Measurements from ENCODE around the gene PTPRO.

Gene PTPRO

DNA sequence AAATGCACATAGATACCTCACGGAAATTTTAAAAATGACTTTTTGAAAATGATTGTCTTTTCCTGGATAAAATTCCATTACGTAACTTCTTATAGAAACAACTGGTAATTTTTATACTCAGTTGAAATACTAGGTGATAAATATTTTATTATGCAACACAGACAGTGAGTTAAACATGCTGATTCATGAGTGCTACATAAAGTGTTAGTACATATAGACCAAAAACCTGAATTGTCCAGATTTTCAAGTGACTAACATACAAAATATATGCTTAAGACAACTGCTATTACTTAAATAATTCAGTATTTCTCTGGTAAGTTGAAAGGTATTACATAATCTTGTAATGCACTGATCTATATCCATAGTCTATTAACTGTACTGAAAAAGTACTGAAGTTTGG, 11.9 kb downstream of the PTPRO start:
- Histone ChIP-seq H3K4me3 (ENCODE audit: insufficient read depth, low read length, poor library complexity, severe bottlenecking) (no peak overlapping the region), H4K20me1 (ENCODE audit: low read depth, low read length) (no peaks in the 10 kb centered on the region), H3K36me3 (ENCODE audit: low read length) (no peaks in the 10 kb centered on the region), H2AFZ (ENCODE audit: low read depth, low read length, severe bottlenecking) (no peak overlapping the region), H3K9me3 (ENCODE audit: insufficient read depth, low read length) (no peaks in the 10 kb centered on the region), H3K9ac (ENCODE audit: low read length) (no peak overlapping the region), H3F3A (ENCODE audit: insufficient read depth) (no peaks in the 10 kb centered on the region), H3K79me2 (ENCODE audit: insufficient read depth, low read length) (no peaks in the 10 kb centered on the region), H3K9me2 (replicated peaks; ENCODE audit: insufficient read depth, low read length) (no peaks in the 10 kb centered on the region), H3K4me2 (ENCODE audit: low read depth, low read length, poor library complexity, severe bottlenecking) (no peak overlapping the region), H3K27ac (ENCODE audit: low read depth, low read length) (no peak overlapping the region), H3K27me3 (ENCODE audit: low read length) (no peaks in the 10 kb centered on the region)
- TF ChIP-seq, protein P1, sequence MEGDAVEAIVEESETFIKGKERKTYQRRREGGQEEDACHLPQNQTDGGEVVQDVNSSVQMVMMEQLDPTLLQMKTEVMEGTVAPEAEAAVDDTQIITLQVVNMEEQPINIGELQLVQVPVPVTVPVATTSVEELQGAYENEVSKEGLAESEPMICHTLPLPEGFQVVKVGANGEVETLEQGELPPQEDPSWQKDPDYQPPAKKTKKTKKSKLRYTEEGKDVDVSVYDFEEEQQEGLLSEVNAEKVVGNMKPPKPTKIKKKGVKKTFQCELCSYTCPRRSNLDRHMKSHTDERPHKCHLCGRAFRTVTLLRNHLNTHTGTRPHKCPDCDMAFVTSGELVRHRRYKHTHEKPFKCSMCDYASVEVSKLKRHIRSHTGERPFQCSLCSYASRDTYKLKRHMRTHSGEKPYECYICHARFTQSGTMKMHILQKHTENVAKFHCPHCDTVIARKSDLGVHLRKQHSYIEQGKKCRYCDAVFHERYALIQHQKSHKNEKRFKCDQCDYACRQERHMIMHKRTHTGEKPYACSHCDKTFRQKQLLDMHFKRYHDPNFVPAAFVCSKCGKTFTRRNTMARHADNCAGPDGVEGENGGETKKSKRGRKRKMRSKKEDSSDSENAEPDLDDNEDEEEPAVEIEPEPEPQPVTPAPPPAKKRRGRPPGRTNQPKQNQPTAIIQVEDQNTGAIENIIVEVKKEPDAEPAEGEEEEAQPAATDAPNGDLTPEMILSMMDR (IDR thresholded peaks at IDR 0.05; ENCODE audit: insufficient read depth, low read length, poor library complexity, severe bottlenecking): no peak
- no peak for TF ChIP-seq EZH2phosphoT487 (conservative IDR thresholded peaks at IDR 0.05; ENCODE audit: low read length)

DNA sequence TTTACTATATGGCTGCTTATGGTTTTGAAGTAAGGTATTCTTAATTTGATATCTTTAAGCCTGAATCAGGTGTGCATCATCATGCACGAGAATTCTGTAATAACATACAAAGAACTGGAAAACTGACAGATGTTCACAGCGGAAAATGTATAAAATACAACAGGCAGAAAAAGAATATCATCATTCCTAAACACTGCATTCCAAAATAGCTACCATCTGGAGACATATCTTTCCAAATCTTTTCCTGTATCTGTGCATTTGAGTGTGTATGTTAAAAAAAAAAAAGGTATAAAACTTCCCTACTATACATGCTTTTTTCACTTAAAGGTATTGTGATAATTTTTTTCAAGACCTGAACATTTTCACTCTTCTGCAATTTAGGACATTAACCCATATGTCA, 13.7 kb downstream of the PTPRO start:
- Histone ChIP-seq H4K20me1 (ENCODE audit: low read depth, low read length) (no peaks in the 10 kb centered on the region), H3K79me2 (ENCODE audit: insufficient read depth, low read length) (no peaks in the 10 kb centered on the region), H3K36me3 (ENCODE audit: low read length) (no peaks in the 10 kb centered on the region), H3K27me3 (ENCODE audit: low read length) (no peaks in the 10 kb centered on the region), H3K9me3 (ENCODE audit: insufficient read depth, low read length) (no peaks in the 10 kb centered on the region), H3K9ac (ENCODE audit: low read length) (no peak overlapping the region), H3F3A (ENCODE audit: insufficient read depth) (no peaks in the 10 kb centered on the region), H3K27ac (ENCODE audit: low read depth, low read length) (no peak overlapping the region), H3K4me2 (ENCODE audit: low read depth, low read length, poor library complexity, severe bottlenecking) (no peak overlapping the region), H2AFZ (ENCODE audit: low read depth, low read length, severe bottlenecking) (no peak overlapping the region), H3K4me3 (ENCODE audit: insufficient read depth, low read length, poor library complexity, severe bottlenecking) (no peak overlapping the region), H3K9me2 (replicated peaks; ENCODE audit: insufficient read depth, low read length) (no peaks in the 10 kb centered on the region)
- no peak for TF ChIP-seq EZH2phosphoT487 (conservative IDR thresholded peaks at IDR 0.05; ENCODE audit: low read length)
- TF ChIP-seq, protein P1 (IDR thresholded peaks at IDR 0.05; ENCODE audit: insufficient read depth, low read length, poor library complexity, severe bottlenecking): no peak

DNA sequence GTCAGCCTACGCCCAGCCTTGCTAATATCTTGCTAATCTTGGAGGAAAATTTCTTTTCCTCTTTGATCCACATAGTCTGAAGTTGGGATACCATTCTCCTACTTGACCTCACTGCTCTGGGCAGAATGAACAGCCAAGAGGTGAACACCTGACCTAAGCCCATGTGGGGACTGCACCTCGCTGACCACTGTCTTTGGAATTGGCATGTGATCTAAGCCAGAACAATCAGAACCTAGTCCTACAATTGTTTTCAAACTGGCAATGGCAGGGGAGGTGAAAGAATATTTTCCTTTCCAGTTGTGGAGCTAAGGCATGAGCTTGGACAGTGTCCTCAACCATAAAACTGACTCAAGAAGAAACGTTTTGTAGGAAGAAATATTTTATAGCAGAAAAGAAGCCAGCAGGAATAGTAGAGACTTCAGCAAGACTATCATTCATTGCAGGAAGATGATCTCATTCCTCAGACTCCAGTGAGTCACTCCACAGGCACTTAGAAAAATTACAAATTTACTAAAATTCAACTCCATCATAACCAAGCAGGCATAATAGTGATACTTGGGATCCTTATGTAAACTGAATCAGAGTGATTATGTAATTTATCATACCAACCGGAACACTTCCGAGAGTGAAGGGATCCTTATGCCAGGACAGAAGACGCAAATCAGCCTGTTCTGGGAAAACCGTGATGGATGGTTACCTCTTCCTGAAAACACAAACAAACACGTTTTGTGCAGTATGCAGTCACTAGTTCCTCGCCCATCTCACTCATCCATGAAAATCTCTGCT, 14.7 kb downstream of the PTPRO start:
- Histone ChIP-seq H3K27me3 (ENCODE audit: low read length) (no peaks in the 10 kb centered on the region), H2AFZ (ENCODE audit: low read depth, low read length, severe bottlenecking) (no peak overlapping the region), H3K9me3 (ENCODE audit: insufficient read depth, low read length) (no peaks in the 10 kb centered on the region), H3F3A (ENCODE audit: insufficient read depth) (no peaks in the 10 kb centered on the region), H3K27ac (ENCODE audit: low read depth, low read length) (no peak overlapping the region), H3K79me2 (ENCODE audit: insufficient read depth, low read length) (no peaks in the 10 kb centered on the region), H3K9me2 (replicated peaks; ENCODE audit: insufficient read depth, low read length) (no peaks in the 10 kb centered on the region), H3K9ac (ENCODE audit: low read length) (no peak overlapping the region), H4K20me1 (ENCODE audit: low read depth, low read length) (no peaks in the 10 kb centered on the region), H3K4me3 (ENCODE audit: insufficient read depth, low read length, poor library complexity, severe bottlenecking) (no peak overlapping the region), H3K4me2 (ENCODE audit: low read depth, low read length, poor library complexity, severe bottlenecking) (no peak overlapping the region), H3K36me3 (ENCODE audit: low read length) (no peaks in the 10 kb centered on the region)
- TF ChIP-seq, protein P1 (IDR thresholded peaks at IDR 0.05; ENCODE audit: insufficient read depth, low read length, poor library complexity, severe bottlenecking): no peak
- TF ChIP-seq EZH2phosphoT487 (conservative IDR thresholded peaks at IDR 0.05; ENCODE audit: low read length): no peak
